Peyer's patch (tissue), 4 donors: Measurements from ENCODE around the gene GLYAT. TPM values are rescaled to one million over a fixed set of nuclear protein-coding genes. Genes with fewer than 3 reads are reported as not detected.
A peak's percentile ranks its signal among the peaks of the same experiment; 100 is the strongest.

Experiments used
- DNase-seq, 3 donors: peaks; one replicate each; pipeline ENCODE4 v3.0.0-alpha.2; 2017 to 2019
- H3K27ac ChIP-seq, 4 donors: fragments of 200-600 bp; sonication (generic); one replicate each; pipeline ENCODE4 v1.5.1; 2016 to 2019
- H3K27me3 ChIP-seq, 2 donors: fragments of 200-600 bp; sonication (generic); one replicate each; pipeline ENCODE4 v1.5.1; 2019
- H3K36me3 ChIP-seq, 3 donors: fragments of 200-600 bp; sonication (generic); one replicate each; pipeline ENCODE4 v1.5.1; 2016 to 2019
- H3K4me1 ChIP-seq, 4 donors: fragments of 200-600 bp; sonication (generic); one replicate each; pipeline ENCODE4 v1.5.1; 2016 to 2019
- H3K4me3 ChIP-seq, 4 donors: fragments of 200-600 bp; sonication (generic); 1 replicate in 3 of 4; 2 replicates in 1 of 4; pipeline ENCODE4 v1.5.1; 2016 to 2019; ENCODE audit warnings: mild to moderate bottlenecking in 1 of 4
- H3K9me3 ChIP-seq, 4 donors: fragments of 200-600 bp; sonication (generic); one replicate each; pipeline ENCODE4 v1.5.1; 2016 to 2019; ENCODE audit warnings: mild to moderate bottlenecking in 1 of 4
- CTCF ChIP-seq, 6 experiments: fragments of 450-650 bp in 4 of 6; fragments of 200-600 bp in 2 of 6; sonication (generic) in 1 of 6; IDR thresholded peaks; one replicate each; pipeline ENCODE4 v1.5.1; 2017 to 2019; ENCODE audit warnings: antibody characterized with exemption in 6 of 6, mild to moderate bottlenecking in 3 of 6, moderate library complexity in 1 of 6
- POLR2A ChIP-seq, 2 donors: fragments of 450-650 bp; IDR thresholded peaks; one replicate each; pipeline ENCODE4 v1.5.1; 2017; ENCODE audit warnings: antibody characterized with exemption in 2 of 2, mild to moderate bottlenecking in 2 of 2, moderate library complexity in 2 of 2
- total RNA-seq, 4 donors: library from RNA; depleted of rRNA; stranded (reverse); fragments of >200 nt; gene quantifications; one replicate each; pipeline ENCODE4 v1.1.0, GENCODE V29; 2016

Gene GLYAT
- total RNA-seq, 4 donors from 2014 or later = not detected

- no peak for DNase-seq
- H3K4me3 ChIP-seq = no peak overlapping the region
- no peaks in the 10 kb centered on the region for H3K36me3 ChIP-seq
- H3K27me3 ChIP-seq = no peaks in the 10 kb centered on the region
- TF ChIP-seq POLR2A (IDR thresholded peaks at IDR 0.05) = no peak
- TF ChIP-seq CTCF (IDR thresholded peaks at IDR 0.05) = no peak
- no peak overlapping the region for H3K27ac ChIP-seq
- no peaks in the 10 kb centered on the region for H3K9me3 ChIP-seq
- H3K4me1 ChIP-seq = no peaks in the 10 kb centered on the region
These were observed 59.6 kb downstream of the GLYAT start for GRCh38 chr11:58671983-58672633.

GRCh38 chr11:58659910-58660570 lies 71.7 kb downstream of the GLYAT start:
- TF ChIP-seq POLR2A (IDR thresholded peaks at IDR 0.05) = no peak
- TF ChIP-seq CTCF (IDR thresholded peaks at IDR 0.05) = peak in 1 of 6 experiments; percentile 6
- H3K27me3 ChIP-seq = no peaks in the 10 kb centered on the region
- peaks cover 0 to 6% (median 2%) of the 10 kb centered on the region in 4 donors for H3K4me1 ChIP-seq
- H3K9me3 ChIP-seq = no peaks in the 10 kb centered on the region
- H3K4me3 ChIP-seq = no peak overlapping the region
- H3K36me3 ChIP-seq = no peaks in the 10 kb centered on the region
- H3K27ac ChIP-seq = peak overlapping the region in 2 of 4 donors; percentile 57 to 65
- DNase-seq = peak in 1 of 3 donors; percentile 52

- Histone ChIP-seq H3K27ac (peak overlapping the region in 2 of 4 donors; percentile 57 to 65), H3K4me1 (peaks cover 0 to 6% (median 2%) of the 10 kb centered on the region in 4 donors), H3K4me3 (no peak overlapping the region), H3K27me3 (no peaks in the 10 kb centered on the region), H3K9me3 (no peaks in the 10 kb centered on the region), H3K36me3 (no peaks in the 10 kb centered on the region)
- peak in 1 of 3 donors; percentile 65 for DNase-seq
- no peak for TF ChIP-seq POLR2A (IDR thresholded peaks at IDR 0.05)
- TF ChIP-seq CTCF (IDR thresholded peaks at IDR 0.05) = no peak
These were observed 72.3 kb downstream of the GLYAT start for GRCh38 chr11:58659404-58659803.

Other genes starting within 250 kb of the GLYAT start
- gene OR5B21, start 223.8 kb downstream of the GLYAT start, total RNA-seq = not detected
- 10 to 100 TPM; 12.3 to 66.0 (median 18.2) TPM for gene LPXN, start 156.1 kb downstream of the GLYAT start, total RNA-seq
- 10 to 100 TPM; 42.4 to 58.3 (median 45.9) TPM for gene ZFP91, start 152.9 kb downstream of the GLYAT start, total RNA-seq
- gene CNTF, start 109.3 kb downstream of the GLYAT start, total RNA-seq = 1 to 10 TPM in 3 of 4 donors, not detected in 1; 3.5 to 6.8 (median 5.3) TPM
- not detected for gene GLYATL2, start 112.8 kb upstream of the GLYAT start, total RNA-seq
- 1 to 10 TPM in 2 of 4 donors, not detected in 2; 2.4 to 3.6 TPM for gene GLYATL1, start 207.5 kb upstream of the GLYAT start, total RNA-seq